Upper lobe of right lung (tissue), 1 donor: ENCODE data around the gene NAA35. TPM values are rescaled to one million over a fixed set of nuclear protein-coding genes. Genes with fewer than 3 reads are reported as not detected.

Source experiments
- ATAC-seq: fragments of 200-7000 bp; cut with Tn5 transposase; one replicate; pipeline ENCODE4 v1.9.1; 2020; ENCODE audit warnings: mild to moderate bottlenecking, moderate library complexity
- DNase-seq: peaks from one replicate; pipeline ENCODE4 v3.0.0-alpha.2; 2020
- H3K27ac ChIP-seq: fragments of 200-600 bp; one replicate; pipeline ENCODE4 v1.8.0; 2022
- H3K27me3 ChIP-seq: fragments of 200-600 bp; one replicate; pipeline ENCODE4 v1.8.0; 2022; ENCODE audit warnings: mild to moderate bottlenecking
- H3K36me3 ChIP-seq: fragments of 200-600 bp; one replicate; pipeline ENCODE4 v1.8.0; 2022
- H3K4me1 ChIP-seq: fragments of 200-600 bp; one replicate; pipeline ENCODE4 v1.8.0; 2022
- H3K4me3 ChIP-seq: fragments of 200-600 bp; one replicate; pipeline ENCODE4 v1.8.0; 2022; ENCODE audit warnings: mild to moderate bottlenecking
- H3K9me3 ChIP-seq: fragments of 200-600 bp; one replicate; pipeline ENCODE4 v1.8.0; 2022
- intact Hi-C: fragments of 100-400 bp; cut with DNase I; formaldehyde crosslinking; loops from one replicate; pipeline ENCODE4 v1.11.0; 2022
- long read RNA-seq: library from polyadenylated mRNA; unstranded; transcript quantifications from one replicate; pipeline ENCODE4 v2.0.0, GENCODE V29; 2021
- total RNA-seq: library from RNA; stranded (reverse); fragmentation: NEBNext Ultra II Directional; extraction: Animal tissue kit (Norgen Biotek cat#: 25700); gene quantifications from one replicate; pipeline ENCODE4 v1.2.1, GENCODE V29; 2021
- TF ChIP-seq, protein P1 (sequence below): fragments of 200-600 bp; IDR thresholded peaks from one replicate; pipeline ENCODE4 v1.8.0; 2022; ENCODE audit warnings: antibody characterized with exemption
- donor health status: DM: no; HTN: yes; CAD: no; lungs with severe emphysema.

Gene NAA35
- 20.3 TPM for total RNA-seq
- long read RNA-seq, transcript NAA35-201 (23 exons, 2,649 nt), result major isoform, 8 of 20 reads
- long read RNA-seq, partial matches to known transcripts, result 2 of 20 reads
- long read RNA-seq, other reads (novel, unspliced or antisense), result 10 of 20 reads

- Histone ChIP-seq H3K4me1 (peaks cover 19% of the 10 kb centered on the region), H3K36me3 (peaks cover 10% of the 10 kb centered on the region), H3K4me3 (peak within 1 kb of the TSS; percentile 83), H3K9me3 (no peaks in the 10 kb centered on the region), H3K27me3 (no peaks in the 10 kb centered on the region), H3K27ac (peak within 1 kb of the TSS; percentile 92)
- intact Hi-C loops, result no loop called here
- TF ChIP-seq, protein P1, sequence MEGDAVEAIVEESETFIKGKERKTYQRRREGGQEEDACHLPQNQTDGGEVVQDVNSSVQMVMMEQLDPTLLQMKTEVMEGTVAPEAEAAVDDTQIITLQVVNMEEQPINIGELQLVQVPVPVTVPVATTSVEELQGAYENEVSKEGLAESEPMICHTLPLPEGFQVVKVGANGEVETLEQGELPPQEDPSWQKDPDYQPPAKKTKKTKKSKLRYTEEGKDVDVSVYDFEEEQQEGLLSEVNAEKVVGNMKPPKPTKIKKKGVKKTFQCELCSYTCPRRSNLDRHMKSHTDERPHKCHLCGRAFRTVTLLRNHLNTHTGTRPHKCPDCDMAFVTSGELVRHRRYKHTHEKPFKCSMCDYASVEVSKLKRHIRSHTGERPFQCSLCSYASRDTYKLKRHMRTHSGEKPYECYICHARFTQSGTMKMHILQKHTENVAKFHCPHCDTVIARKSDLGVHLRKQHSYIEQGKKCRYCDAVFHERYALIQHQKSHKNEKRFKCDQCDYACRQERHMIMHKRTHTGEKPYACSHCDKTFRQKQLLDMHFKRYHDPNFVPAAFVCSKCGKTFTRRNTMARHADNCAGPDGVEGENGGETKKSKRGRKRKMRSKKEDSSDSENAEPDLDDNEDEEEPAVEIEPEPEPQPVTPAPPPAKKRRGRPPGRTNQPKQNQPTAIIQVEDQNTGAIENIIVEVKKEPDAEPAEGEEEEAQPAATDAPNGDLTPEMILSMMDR, result no peak
- DNase-seq, result peak; percentile 99
- peak; percentile 98 for ATAC-seq
Observed at GRCh38 chr9:85940832-85941621, at the start of gene NAA35. TSS of gene NAA35 (plus strand) at chr9:85941146. CDS start at chr9:85942160, 1,014 bp downstream.

DNA sequence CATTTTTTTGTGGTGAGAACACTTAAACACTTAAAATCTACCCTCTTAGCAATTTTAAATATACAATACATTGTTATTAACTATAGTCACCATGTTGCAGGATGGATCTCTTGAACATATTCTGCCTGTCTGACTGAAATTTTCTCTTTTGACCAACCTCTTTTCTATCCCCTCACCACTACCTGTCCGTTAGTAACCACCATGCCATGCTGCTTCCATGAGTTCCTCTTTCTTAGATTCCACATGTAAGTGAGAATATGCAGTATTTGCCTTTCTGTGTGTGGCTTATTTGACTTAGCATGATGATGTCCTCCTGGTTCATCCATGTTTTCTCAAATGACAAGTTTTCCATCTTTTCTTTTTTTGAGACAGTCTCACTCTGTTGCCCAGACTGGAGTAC lies 48.5 kb upstream of the NAA35 start:
- TF ChIP-seq, protein P1, result no peak
- ATAC-seq (no peak), DNase-seq (no peak)
- H3K36me3 ChIP-seq, result no peaks in the 10 kb centered on the region
- no peak overlapping the region for H3K27ac ChIP-seq
- no peaks in the 10 kb centered on the region for H3K4me1 ChIP-seq
- no peak overlapping the region for H3K4me3 ChIP-seq
- H3K9me3 ChIP-seq, result no peaks in the 10 kb centered on the region
- intact Hi-C loops, result no loop called here
- no peaks in the 10 kb centered on the region for H3K27me3 ChIP-seq

DNA sequence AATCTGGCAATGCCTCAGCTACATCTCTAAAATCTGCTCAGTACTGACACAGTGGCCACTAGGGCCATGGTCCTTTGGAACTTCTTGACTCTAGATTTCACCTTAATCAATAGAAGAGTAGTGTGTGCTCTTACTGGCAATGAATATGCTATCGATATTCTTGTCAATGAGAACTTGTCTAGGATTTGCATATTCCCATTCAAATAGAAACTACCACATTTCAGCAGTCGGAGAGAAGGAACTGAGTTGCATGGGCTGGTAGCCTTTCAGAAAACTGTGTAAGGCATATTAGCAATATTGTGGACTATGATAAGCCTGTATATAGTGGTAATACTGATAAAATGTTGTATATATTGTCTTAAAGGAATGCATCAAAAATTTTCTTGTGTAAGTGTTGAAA lies 45.3 kb upstream of the NAA35 start:
- H3K27ac ChIP-seq, result no peak overlapping the region
- no peak for ATAC-seq
- no peak overlapping the region for H3K4me3 ChIP-seq
- H3K27me3 ChIP-seq, result no peaks in the 10 kb centered on the region
- no peaks in the 10 kb centered on the region for H3K9me3 ChIP-seq
- no peaks in the 10 kb centered on the region for H3K4me1 ChIP-seq
- TF ChIP-seq, protein P1, result no peak
- DNase-seq, result no peak
- intact Hi-C loops, result no loop called here
- H3K36me3 ChIP-seq, result no peaks in the 10 kb centered on the region

- H3K9me3 ChIP-seq, result no peaks in the 10 kb centered on the region
- ATAC-seq, result no peak
- TF ChIP-seq, protein P1, result no peak
- no peak overlapping the region for H3K27ac ChIP-seq
- H3K4me1 ChIP-seq, result no peaks in the 10 kb centered on the region
- H3K27me3 ChIP-seq, result no peaks in the 10 kb centered on the region
- no peaks in the 10 kb centered on the region for H3K36me3 ChIP-seq
- intact Hi-C loops, result no loop called here
- no peak overlapping the region for H3K4me3 ChIP-seq
- no peak for DNase-seq
Observed at GRCh38 chr9:85897848-85898247, 43.1 kb upstream of the NAA35 start.

DNA sequence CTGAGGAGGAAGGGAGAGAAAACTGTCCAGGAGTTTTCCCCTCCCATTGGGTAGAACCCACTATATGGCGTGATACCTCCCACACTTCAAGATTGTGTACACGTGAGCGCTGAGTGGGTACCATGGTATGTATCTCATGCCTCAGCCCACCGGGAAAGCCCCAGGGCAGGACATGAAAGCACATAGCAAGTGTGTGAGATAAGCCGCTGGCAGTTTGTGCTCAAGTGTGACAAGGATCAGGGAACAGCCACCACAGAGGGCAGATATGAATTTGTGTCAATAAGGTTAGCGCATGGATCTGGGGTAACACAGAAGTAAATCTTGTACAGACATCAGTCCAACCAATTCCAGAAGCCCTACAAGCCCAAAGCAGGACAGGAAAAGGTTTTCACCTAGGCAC lies 42.6 kb upstream of the NAA35 start:
- Histone ChIP-seq H3K27me3 (no peaks in the 10 kb centered on the region), H3K4me3 (no peak overlapping the region), H3K36me3 (no peaks in the 10 kb centered on the region), H3K9me3 (no peaks in the 10 kb centered on the region), H3K4me1 (no peaks in the 10 kb centered on the region), H3K27ac (no peak overlapping the region)
- intact Hi-C loops, result no loop called here
- ATAC-seq, result peak; percentile 85
- TF ChIP-seq, protein P1, result no peak
- no peak for DNase-seq
